K562 (cell line): ENCODE results near the gene AGPAT3.

ENCODE experiments used
- BCL6 ChIP-seq: fragments of 250-450 bp; sonication (Bioruptor Pico); IDR thresholded peaks from 2 replicates; pipeline ENCODE4 v1.4.0; 2020
- C11orf30 ChIP-seq: fragments of 450-650 bp; IDR thresholded peaks from 2 replicates; pipeline ENCODE4 v1.6.1; 2016; ENCODE audit warnings: low read depth, mild to moderate bottlenecking
- CHD2 ChIP-seq: IDR thresholded peaks from 2 replicates; pipeline ENCODE4 v1.6.1; 2011; ENCODE audit warnings: low read depth, low read length
- ESRRA ChIP-seq: fragments of 450-650 bp; IDR thresholded peaks from 2 replicates; pipeline ENCODE4 v1.6.1; 2014; ENCODE audit warnings: low read depth, mild to moderate bottlenecking, moderate library complexity, borderline replicate concordance
- TAF1 ChIP-seq: IDR thresholded peaks from 2 replicates; pipeline ENCODE4 v1.6.1; 2011; ENCODE audit warnings: mild to moderate bottlenecking, low read length, moderate library complexity; ENCODE audit not compliant: insufficient read depth, control insufficient read depth, severe bottlenecking; ENCODE audit errors: extremely low read depth
- ZNF232 ChIP-seq: sonication (generic); formaldehyde crosslinking; IDR thresholded peaks from 2 replicates; pipeline ENCODE4 v1.8.0; 2022; ENCODE audit warnings: mild to moderate bottlenecking, missing genetic modification reagents
- ZNF277 ChIP-seq: fragments of 250-450 bp; sonication (Bioruptor Pico); IDR thresholded peaks from 2 replicates; pipeline ENCODE4 v1.8.0; 2022; ENCODE audit warnings: inconsistent platforms, mild to moderate bottlenecking, moderate library complexity, borderline replicate concordance

GRCh38 chr21:43978060-43978459, 113.0 kb downstream of the AGPAT3 start:
- TF ChIP-seq BCL6 (no peak), ZNF232 (CRISPR knock-in tag) (no peak), ZNF277 (CRISPR knock-in tag) (no peak), C11orf30 (no peak), TAF1 (no peak), ESRRA (no peak), CHD2 (no peak)
